GM12878 (cell line): ENCODE results near the gene LRRC3. TPM values are rescaled to one million over a fixed set of nuclear protein-coding genes. Genes with fewer than 3 reads are reported as not detected.

Experiments used
- ATAC-seq: fragments of 200-7000 bp; cut with Tn5 transposase; 3 replicates; pipeline ENCODE4 v1.9.1; 2020; ENCODE audit warnings: mild to moderate bottlenecking, moderate library complexity
- BruUV-seq: library from RNA; stranded (reverse); fragments of 400-500 nt; replicated peaks from 2 replicates; lab custom pipeline; 2021; lab: Mats Ljungman, UMichigan
- CTCF ChIA-PET: fragments of 300-600 bp; sonication (Branson Sonifier 250); formaldehyde crosslinking; extraction: SDS; loops from one replicate; lab custom pipeline; 2021; ENCODE audit warnings: inconsistent platforms; lab: Yijun Ruan, JAX
- POLR2A ChIA-PET: fragments of 350-600 bp; formaldehyde crosslinking; extraction: SDS; loops from one replicate; lab custom pipeline; 2021; ENCODE audit warnings: inconsistent platforms; lab: Charles Lee
- RAD21 ChIA-PET: fragments of 300-600 bp; sonication (Branson Sonifier 250); formaldehyde crosslinking; loops from one replicate; lab custom pipeline; 2023; ENCODE audit warnings: antibody characterized with exemption; ENCODE audit not compliant: unreplicated experiment; lab: Charles Lee
- SMC1A ChIA-PET: fragments of 300-600 bp; sonication (Branson Sonifier 250); formaldehyde crosslinking; loops from one replicate; lab custom pipeline; 2023; ENCODE audit not compliant: unreplicated experiment, uncharacterized antibody; lab: Charles Lee
- DNase-seq: peaks from one replicate; pipeline ENCODE4 v3.0.0-alpha.2; 2011; ENCODE audit warnings: low read depth, low spot score
- FAIRE-seq: peaks from 3 replicates; lab custom pipeline; 2011; peaks lifted over from hg19 to GRCh38; lab: Jason Lieb, UNC
- H2AFZ ChIP-seq: 2 replicates; pipeline ENCODE4 v1.6.0; 2011; ENCODE audit warnings: low read depth, low read length, control low read depth; ENCODE audit not compliant: control insufficient read depth
- H3K27ac ChIP-seq: 2 replicates; pipeline ENCODE4 v1.5.1; 2011; ENCODE audit warnings: control low read depth; ENCODE audit not compliant: control insufficient read depth, insufficient read depth
- H3K27me3 ChIP-seq, 2 experiments: replicated peaks in 1 of 2; 2 replicates each; pipeline versions ENCODE4 v1.6.0 to v1.6.1; 2011; ENCODE audit warnings: low read length in 1 of 2; ENCODE audit not compliant: control insufficient read depth in 2 of 2, insufficient read depth in 2 of 2
- H3K36me3 ChIP-seq, 2 experiments: 2 replicates each; pipeline ENCODE4 v1.5.1; 2011; ENCODE audit warnings: low read length in 1 of 2; ENCODE audit not compliant: control insufficient read depth in 2 of 2, insufficient read depth in 2 of 2
- H3K4me1 ChIP-seq: 2 replicates; pipeline ENCODE4 v1.6.1; 2011; ENCODE audit warnings: mild to moderate bottlenecking, low read length, moderate library complexity, mixed read lengths; ENCODE audit not compliant: control insufficient read depth, insufficient read depth
- H3K4me2 ChIP-seq: 2 replicates; pipeline ENCODE4 v1.6.0; 2011; ENCODE audit warnings: control low read depth; ENCODE audit not compliant: control insufficient read depth, insufficient read depth
- H3K4me3 ChIP-seq: fragments of 200-600 bp; sonication (generic); 2 replicates; pipeline ENCODE4 v1.5.1; 2016
- H3K79me2 ChIP-seq: 2 replicates; pipeline ENCODE4 v1.6.0; 2011; ENCODE audit warnings: low read length; ENCODE audit not compliant: control insufficient read depth, insufficient read depth
- H3K9ac ChIP-seq: 2 replicates; pipeline ENCODE4 v1.8.0; 2011; ENCODE audit warnings: low read length, control low read depth, mixed read lengths; ENCODE audit not compliant: control insufficient read depth, insufficient read depth
- H3K9me3 ChIP-seq: replicated peaks from 3 replicates; pipeline ENCODE4 v1.5.1; 2011; ENCODE audit warnings: mild to moderate bottlenecking, low read length; ENCODE audit not compliant: control insufficient read depth, insufficient read depth
- H4K20me1 ChIP-seq: 2 replicates; pipeline ENCODE4 v1.6.0; 2011; ENCODE audit not compliant: control insufficient read depth, insufficient read depth
- E2F4 ChIP-seq: IDR thresholded peaks from 2 replicates; pipeline ENCODE4 v1.6.1; 2012; ENCODE audit warnings: low read depth, low read length, improper control_type of control experiment
- EED ChIP-seq: sonication (generic); IDR thresholded peaks from 2 replicates; pipeline ENCODE4 v1.6.1; 2016; ENCODE audit warnings: antibody characterized with exemption, low read depth
- GATAD2B ChIP-seq: fragments of 450-650 bp; conservative IDR thresholded peaks from 2 replicates; pipeline ENCODE4 v1.6.1; 2017; ENCODE audit warnings: low read depth, mild to moderate bottlenecking, moderate library complexity
- KDM1A ChIP-seq: fragments of 200-600 bp; sonication (generic); IDR thresholded peaks from 2 replicates; pipeline ENCODE4 v1.6.1; 2016; ENCODE audit warnings: borderline replicate concordance
- MTA2 ChIP-seq: fragments of 450-650 bp; IDR thresholded peaks from 2 replicates; pipeline ENCODE4 v1.6.1; 2016; ENCODE audit warnings: low read depth, mild to moderate bottlenecking, moderate library complexity
- SIN3A ChIP-seq: IDR thresholded peaks from 2 replicates; pipeline ENCODE4 v1.6.1; 2012; ENCODE audit warnings: low read depth, low read length, improper control_type of control experiment
- ZNF217 ChIP-seq: fragments of 450-650 bp; IDR thresholded peaks from 2 replicates; pipeline ENCODE4 v1.6.1; 2017; ENCODE audit warnings: antibody characterized with exemption, mild to moderate bottlenecking
- ZNF384 ChIP-seq: IDR thresholded peaks from 2 replicates; pipeline ENCODE4 v1.6.1; 2012; ENCODE audit warnings: low read depth, mild to moderate bottlenecking, low read length, improper control_type of control experiment, borderline replicate concordance
- ZSCAN29 ChIP-seq: fragments of 450-650 bp; IDR thresholded peaks from 2 replicates; pipeline ENCODE4 v1.6.1; 2017; ENCODE audit warnings: mild to moderate bottlenecking, moderate library complexity
- WGBS: methylation state at CpG from one replicate; pipeline ENCODE4 v1.1.6; 2016; ENCODE audit warnings: low lambda C conversion rate; ENCODE audit not compliant: insufficient replicate concordance, insufficient coverage; ENCODE audit errors: missing lambda C conversion rate; 5-methylcytosine and 5-hydroxymethylcytosine counted together
- in situ Hi-C: fragments of 300-500 bp; cut with MboI; formaldehyde crosslinking; loops from 9 replicates; pipeline ENCODE4 v1.14.3; 2018; ENCODE audit warnings: mixed read lengths
- intact Hi-C: fragments of 100-400 bp; cut with micrococcal nuclease; formaldehyde crosslinking; loops from one replicate; pipeline ENCODE4 v1.14.2; 2022; ENCODE audit not compliant: unreplicated experiment
- polyA plus RNA-seq, 11 experiments: library from polyadenylated mRNA; depleted of rRNA in 4 of 11; unstranded in 6 of 11; stranded (reverse) in 5 of 11; fragments of >200 nt; fragmentation: Nextera tagmentation in 4 of 11; fragmentation: Illumina TruSeq in 1 of 11; extraction: Ambion mirVana in 4 of 11; extraction: Trizol in 1 of 11; gene quantifications; 1 replicate in 1 of 11; 2 replicates in 10 of 11; pipeline versions ENCODE4 v1.2.1 to v1.2.3, GENCODE V29; 2011 to 2016; ENCODE audit warnings: inconsistent platforms in 2 of 11, missing spikeins in 2 of 11, low read depth in 1 of 11
- total RNA-seq, 4 experiments: library from RNA; depleted of rRNA in 3 of 4; stranded (reverse); fragments of >200 nt in 3 of 4; fragmentation: Illumina TruSeq in 1 of 4; extraction: Trizol in 1 of 4; gene quantifications; 2 replicates each; pipeline versions ENCODE4 v1.2.1 to v1.2.3, GENCODE V29; 2013 to 2021
- TF ChIP-seq, protein P1 (sequence below): fragments of 450-650 bp; IDR thresholded peaks from 2 replicates; pipeline ENCODE4 v1.6.1; 2016; ENCODE audit warnings: mild to moderate bottlenecking
- TF ChIP-seq, protein P2 (sequence below): fragments of 450-650 bp; IDR thresholded peaks from 2 replicates; pipeline ENCODE4 v1.6.1; 2014; ENCODE audit warnings: mild to moderate bottlenecking

The LRRC3 gene
- total and polyA plus RNA-seq, 10 of the 15 experiments (the other 5 are each of a cell fraction or from before 2014, with no cell fraction given), result 0.02 to 0.31 (median 0.09) TPM; not detected in 1

- in situ Hi-C loops (no loop called here), intact Hi-C loops (no loop called here)
- Histone ChIP-seq H3K9ac (no peak overlapping the region), H3K4me1 (no peaks in the 10 kb centered on the region), H2AFZ (no peak overlapping the region), H4K20me1 (no peaks in the 10 kb centered on the region), H3K79me2 (no peaks in the 10 kb centered on the region), H3K9me3 (no peaks in the 10 kb centered on the region), H3K27me3 (no peaks in the 10 kb centered on the region), H3K4me3 (no peak overlapping the region), H3K4me2 (no peak overlapping the region), H3K27ac (no peak overlapping the region), H3K36me3 (no peaks in the 10 kb centered on the region)
- no peak for FAIRE-seq
- SMC1A ChIA-PET, result no interaction called here
- CTCF ChIA-PET, result no interaction called here
- no peak for TF ChIP-seq ZSCAN29
- TF ChIP-seq SIN3A, result no peak
- TF ChIP-seq, protein P1, sequence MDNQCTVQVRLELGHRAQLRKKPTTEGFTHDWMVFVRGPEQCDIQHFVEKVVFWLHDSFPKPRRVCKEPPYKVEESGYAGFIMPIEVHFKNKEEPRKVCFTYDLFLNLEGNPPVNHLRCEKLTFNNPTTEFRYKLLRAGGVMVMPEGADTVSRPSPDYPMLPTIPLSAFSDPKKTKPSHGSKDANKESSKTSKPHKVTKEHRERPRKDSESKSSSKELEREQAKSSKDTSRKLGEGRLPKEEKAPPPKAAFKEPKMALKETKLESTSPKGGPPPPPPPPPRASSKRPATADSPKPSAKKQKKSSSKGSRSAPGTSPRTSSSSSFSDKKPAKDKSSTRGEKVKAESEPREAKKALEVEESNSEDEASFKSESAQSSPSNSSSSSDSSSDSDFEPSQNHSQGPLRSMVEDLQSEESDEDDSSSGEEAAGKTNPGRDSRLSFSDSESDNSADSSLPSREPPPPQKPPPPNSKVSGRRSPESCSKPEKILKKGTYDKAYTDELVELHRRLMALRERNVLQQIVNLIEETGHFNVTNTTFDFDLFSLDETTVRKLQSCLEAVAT, result no peak
- POLR2A ChIA-PET, result no interaction called here
- WGBS, result 71% methylated on average over 25 of the region's 25 CpGs
- RAD21 ChIA-PET, result no interaction called here
- no peak for ATAC-seq
- DNase-seq, result no peak
- BruUV-seq, result no TSS peak
Measured at GRCh38 chr21:44462086-44462833, 7.0 kb downstream of the LRRC3 start.

- WGBS, result 54% methylated on average over 11 of the region's 11 CpGs
- ChIA-PET CTCF (no interaction called here), POLR2A (no interaction called here), RAD21 (no interaction called here), SMC1A (no interaction called here)
- Histone ChIP-seq H3K9ac (no peak overlapping the region), H3K27me3 (no peaks in the 10 kb centered on the region), H3K9me3 (no peaks in the 10 kb centered on the region), H3K4me2 (no peak overlapping the region), H2AFZ (no peak overlapping the region), H4K20me1 (no peaks in the 10 kb centered on the region), H3K27ac (no peak overlapping the region), H3K4me1 (no peaks in the 10 kb centered on the region), H3K79me2 (no peaks in the 10 kb centered on the region), H3K36me3 (no peaks in the 10 kb centered on the region), H3K4me3 (no peak overlapping the region)
- DNase-seq, result no peak
- in situ Hi-C loops, result no loop called here
- intact Hi-C loops, result no loop called here
- no TSS peak for BruUV-seq
- no peak for ATAC-seq
- FAIRE-seq, result no peak
- TF ChIP-seq EED (no peak), ZNF384 (no peak), KDM1A (no peak), MTA2 (no peak), GATAD2B (no peak), E2F4 (no peak), ZNF217 (no peak)
- TF ChIP-seq, protein P2, sequence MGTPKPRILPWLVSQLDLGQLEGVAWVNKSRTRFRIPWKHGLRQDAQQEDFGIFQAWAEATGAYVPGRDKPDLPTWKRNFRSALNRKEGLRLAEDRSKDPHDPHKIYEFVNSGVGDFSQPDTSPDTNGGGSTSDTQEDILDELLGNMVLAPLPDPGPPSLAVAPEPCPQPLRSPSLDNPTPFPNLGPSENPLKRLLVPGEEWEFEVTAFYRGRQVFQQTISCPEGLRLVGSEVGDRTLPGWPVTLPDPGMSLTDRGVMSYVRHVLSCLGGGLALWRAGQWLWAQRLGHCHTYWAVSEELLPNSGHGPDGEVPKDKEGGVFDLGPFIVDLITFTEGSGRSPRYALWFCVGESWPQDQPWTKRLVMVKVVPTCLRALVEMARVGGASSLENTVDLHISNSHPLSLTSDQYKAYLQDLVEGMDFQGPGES, result no peak
Measured at GRCh38 chr21:44462834-44463200, 7.5 kb downstream of the LRRC3 start.
